ENCODE results near the gene VMAC.

Gene VMAC

GRCh38 chr19:5932146-5932545 is 27.5 kb downstream of the VMAC start:
- no peak for DNase-seq

GRCh38 chr19:5932609-5933262 is 28.1 kb downstream of the VMAC start:
- DNase-seq = no peak

- no peak for DNase-seq
These were observed 28.9 kb downstream of the VMAC start for GRCh38 chr19:5933391-5934068.

- DNase-seq = no peak
These were observed 29.4 kb downstream of the VMAC start for GRCh38 chr19:5934069-5934401.

GRCh38 chr19:5934774-5935472 is 30.3 kb downstream of the VMAC start:
- no peak for DNase-seq

- DNase-seq = no peak
These were observed 31.0 kb downstream of the VMAC start for GRCh38 chr19:5935473-5936291.

- DNase-seq = no peak
These were observed 31.6 kb downstream of the VMAC start for GRCh38 chr19:5936292-5936592.

- DNase-seq = no peak
These were observed 32.9 kb downstream of the VMAC start for GRCh38 chr19:5937550-5937949.

GRCh38 chr19:5940260-5941208 is 35.9 kb downstream of the VMAC start:
- no peak for DNase-seq

- no peak for DNase-seq
These were observed 37.0 kb downstream of the VMAC start for GRCh38 chr19:5941673-5942072.

GRCh38 chr19:5943045-5943444 is 38.4 kb downstream of the VMAC start:
- DNase-seq = no peak

- DNase-seq = no peak
These were observed 39.0 kb downstream of the VMAC start for GRCh38 chr19:5943623-5944022.

- DNase-seq = no peak
These were observed 42.8 kb downstream of the VMAC start for GRCh38 chr19:5947435-5947834.

- no peak for DNase-seq
These were observed 44.3 kb downstream of the VMAC start for GRCh38 chr19:5948752-5949564.

- DNase-seq = no peak
These were observed 45.2 kb downstream of the VMAC start for GRCh38 chr19:5949792-5950305.

GRCh38 chr19:5950741-5951140 is 46.1 kb downstream of the VMAC start:
- no peak for DNase-seq

- DNase-seq = no peak
These were observed 46.7 kb downstream of the VMAC start for GRCh38 chr19:5951338-5951861.

- DNase-seq = no peak
These were observed 47.7 kb downstream of the VMAC start for GRCh38 chr19:5952193-5953029.

- no peak for DNase-seq
These were observed 48.4 kb downstream of the VMAC start for GRCh38 chr19:5953030-5953589.

Data from activated gamma-delta T cell (primary cell).